Left ventricle myocardium inferior (tissue), 1 donor: ENCODE results near the gene HIC1. TPM values are rescaled to one million over a fixed set of nuclear protein-coding genes. Genes with fewer than 3 reads are reported as not detected.

ENCODE experiments used
- DNase-seq: peaks from one replicate; pipeline ENCODE4 v3.0.0-alpha.2; 2020
- H3K27ac ChIP-seq: fragments of 200-600 bp; replicated peaks from 2 replicates; pipeline ENCODE4 v1.8.0; 2021
- H3K27me3 ChIP-seq: fragments of 200-600 bp; 2 replicates; pipeline ENCODE4 v1.8.0; 2021; ENCODE audit warnings: low read depth
- H3K36me3 ChIP-seq: fragments of 200-600 bp; 2 replicates; pipeline ENCODE4 v1.8.0; 2021
- H3K4me1 ChIP-seq: fragments of 200-600 bp; 2 replicates; pipeline ENCODE4 v1.8.0; 2021
- H3K4me3 ChIP-seq: fragments of 200-600 bp; 2 replicates; pipeline ENCODE4 v1.8.0; 2021; ENCODE audit warnings: mild to moderate bottlenecking, moderate library complexity
- H3K9me3 ChIP-seq: fragments of 200-600 bp; replicated peaks from 2 replicates; pipeline ENCODE4 v1.8.0; 2021
- CTCF ChIP-seq: fragments of 200-600 bp; IDR thresholded peaks from 2 replicates; pipeline ENCODE4 v1.8.0; 2021; ENCODE audit warnings: antibody characterized with exemption, mild to moderate bottlenecking, borderline replicate concordance
- intact Hi-C: fragments of 100-400 bp; cut with micrococcal nuclease; formaldehyde crosslinking; loops from one replicate; pipeline ENCODE4 v1.11.0; 2022
- total RNA-seq: library from RNA; stranded (reverse); fragmentation: NEBNext Ultra II Directional; extraction: Animal tissue kit (Norgen Biotek cat#: 25700); gene quantifications from one replicate; pipeline ENCODE4 v1.2.1, GENCODE V29; 2021
- donor health status: DM: no; HTN: yes; CAD: no; lungs with severe emphysema.

Gene HIC1
- total RNA-seq, 1 donor from 2014 or later: 23.5 TPM

- H3K4me3 ChIP-seq: peak overlapping the region; percentile 87
- TF ChIP-seq CTCF: no peak
- intact Hi-C loops: no loop called here
- H3K9me3 ChIP-seq: no peaks in the 10 kb centered on the region
- DNase-seq: peak; percentile 64
- no peaks in the 10 kb centered on the region for H3K36me3 ChIP-seq
- peaks cover 46% of the 10 kb centered on the region for H3K27me3 ChIP-seq
- H3K4me1 ChIP-seq: peaks cover 52% of the 10 kb centered on the region
- H3K27ac ChIP-seq: peak overlapping the region; percentile 48
Measured at GRCh38 chr17:2050300-2051060, 4.4 kb upstream of the HIC1 start.

GRCh38 chr17:2051061-2051932 lies 3.6 kb upstream of the HIC1 start:
- intact Hi-C loops: no loop called here
- TF ChIP-seq CTCF: no peak

GRCh38 chr17:2051933-2052559 lies 2.9 kb upstream of the HIC1 start:
- no peak for DNase-seq
- intact Hi-C loops: no loop called here
- Histone ChIP-seq H3K4me1 (peaks cover 63% of the 10 kb centered on the region), H3K36me3 (no peaks in the 10 kb centered on the region), H3K9me3 (no peaks in the 10 kb centered on the region), H3K27me3 (peaks cover 58% of the 10 kb centered on the region), H3K27ac (no peak overlapping the region), H3K4me3 (no peak overlapping the region)
- no peak for TF ChIP-seq CTCF

More at GRCh38 chr17:2051061-2051932, 3.6 kb upstream of the HIC1 start:
- H3K9me3 ChIP-seq: no peaks in the 10 kb centered on the region
- H3K27me3 ChIP-seq: peaks cover 52% of the 10 kb centered on the region
- no peaks in the 10 kb centered on the region for H3K36me3 ChIP-seq
- H3K4me1 ChIP-seq: peaks cover 57% of the 10 kb centered on the region
- peak overlapping the region; percentile 48 for H3K27ac ChIP-seq
- DNase-seq: no peak
- peak overlapping the region; percentile 87 for H3K4me3 ChIP-seq

GRCh38 chr17:2053380-2054261 lies 1.3 kb upstream of the HIC1 start:
- intact Hi-C loops: loop anchor here (2.0 kb wide), 1 partner anchor 187 kb away; no protein-coding TSS in a partner anchor
- peak; percentile 78 for DNase-seq
- peak overlapping the region; percentile 84 for H3K4me3 ChIP-seq
- H3K27me3 ChIP-seq: peaks cover 74% of the 10 kb centered on the region
- H3K9me3 ChIP-seq: no peaks in the 10 kb centered on the region
- TF ChIP-seq CTCF: peak; percentile 78
- peaks cover 16% of the 10 kb centered on the region for H3K36me3 ChIP-seq
- H3K27ac ChIP-seq: peak overlapping the region; percentile 96
- H3K4me1 ChIP-seq: peaks cover 78% of the 10 kb centered on the region

GRCh38 chr17:2054262-2054511 lies 716 bp upstream of the HIC1 start:
- Histone ChIP-seq H3K4me3 (peak overlapping the region; percentile 84), H3K9me3 (no peaks in the 10 kb centered on the region), H3K4me1 (peaks cover 78% of the 10 kb centered on the region), H3K27me3 (peaks cover 80% of the 10 kb centered on the region), H3K27ac (peak overlapping the region; percentile 96), H3K36me3 (peaks cover 20% of the 10 kb centered on the region)
- no peak for DNase-seq
- TF ChIP-seq CTCF: no peak
- intact Hi-C loops: loop anchor here (2.0 kb wide), 1 partner anchor 187 kb away; no protein-coding TSS in a partner anchor
